ENCODE measurements around the gene ALOX15.

- TF ChIP-seq POLR2AphosphoS5 (IDR thresholded peaks at IDR 0.05) = no peak
- TF ChIP-seq CTCF (IDR thresholded peaks at IDR 0.05 in 8 of 11, conservative IDR thresholded peaks at IDR 0.05 in 3 of 11) = no peak
- no peak for TF ChIP-seq POLR2A (IDR thresholded peaks at IDR 0.05)
These were observed 7.8 kb downstream of the ALOX15 start for GRCh38 chr17:4633643-4634042.

All from spleen (tissue), 7 donors.